Stomach (tissue), 9 donors: ENCODE data around the gene MYL5. TPM values are rescaled to one million over a fixed set of nuclear protein-coding genes. Genes with fewer than 3 reads are reported as not detected.
"Not testable (repeated sequence)": the region's sequence is repeated elsewhere in the genome, so short reads cannot be mapped to it uniquely, and the experiment has no call there.

Experiments
- DNase-seq, 2 donors: peaks; one replicate each; pipeline versions ENCODE4 v3.0.0 to v3.0.0-alpha.2; 2013 to 2019
- H3K27ac ChIP-seq, 5 donors: fragments of 200-600 bp in 4 of 5; sonication (generic) in 4 of 5; one replicate each; pipeline ENCODE4 v1.5.1; 2013 to 2019; ENCODE audit warnings: mild to moderate bottlenecking in 1 of 5, moderate library complexity in 1 of 5
- H3K27me3 ChIP-seq, 3 donors: fragments of 200-600 bp; sonication (generic); one replicate each; pipeline ENCODE4 v1.5.1; 2017 to 2019; ENCODE audit warnings: mixed run types in 1 of 3
- H3K36me3 ChIP-seq, 4 donors: fragments of 200-600 bp; sonication (generic); 1 replicate in 3 of 4; 2 replicates in 1 of 4; pipeline ENCODE4 v1.5.1; 2016 to 2019
- H3K4me1 ChIP-seq, 4 donors: fragments of 200-600 bp; sonication (generic); one replicate each; pipeline ENCODE4 v1.5.1; 2016 to 2019
- H3K4me3 ChIP-seq, 4 donors: fragments of 200-600 bp; sonication (generic) in 3 of 4; one replicate each; pipeline ENCODE4 v1.5.1; 2016 to 2019; ENCODE audit warnings: mild to moderate bottlenecking in 1 of 4
- H3K9me3 ChIP-seq, 4 donors: fragments of 200-600 bp; sonication (generic); one replicate each; pipeline ENCODE4 v1.5.1; 2016 to 2019
- EP300 ChIP-seq: sonication (generic); formaldehyde crosslinking; IDR thresholded peaks from one replicate; pipeline ENCODE4 v1.6.1; 2017; ENCODE audit warnings: antibody characterized with exemption
- POLR2A ChIP-seq, 4 donors: fragments of 450-650 bp; IDR thresholded peaks; one replicate each; pipeline ENCODE4 v1.6.1; 2016; ENCODE audit warnings: antibody characterized with exemption in 4 of 4, control low read depth in 2 of 4, mild to moderate bottlenecking in 1 of 4, moderate library complexity in 1 of 4
- POLR2AphosphoS5 ChIP-seq, 3 donors: sonication (generic); formaldehyde crosslinking; IDR thresholded peaks; one replicate each; pipeline ENCODE4 v1.6.1; 2016; ENCODE audit warnings: antibody characterized with exemption in 3 of 3
- WGBS, 5 donors: extraction: QIAGEN DNeasy Blood & Tissue Kit in 3 of 5; methylation state at CpG; one replicate each; pipeline versions ENCODE4 v1.1.5 to v1.1.7; 2013 to 2018; 5-methylcytosine and 5-hydroxymethylcytosine counted together
- intact Hi-C: fragments of 100-400 bp; cut with DNase I; formaldehyde crosslinking; loops from one replicate; pipeline ENCODE4 v1.15.1; 2023; ENCODE audit warnings: low total_unique reads
- polyA plus RNA-seq, 3 donors: library from polyadenylated mRNA; stranded (reverse); fragments of 200-250 nt; gene quantifications; one replicate each; pipeline ENCODE4 v1.2.3, GENCODE V29; 2013
- total RNA-seq, 5 donors: library from RNA; depleted of rRNA; stranded (reverse); fragments of >200 nt; gene quantifications; one replicate each; pipeline versions ENCODE4 v1.1.0 to v1.2.3, GENCODE V29; 2014 to 2016
- TF ChIP-seq, protein P1 (sequence below), 7 experiments: fragments of 450-650 bp in 4 of 7; fragments of 200-600 bp in 3 of 7; sonication (generic) in 3 of 7; IDR thresholded peaks; one replicate each; pipeline ENCODE4 v1.5.1; 2016 to 2019; ENCODE audit warnings: antibody characterized with exemption in 7 of 7, control low read depth in 2 of 7, mild to moderate bottlenecking in 1 of 7
- donor health status: healthy with polysubstance abuse.
- donor health status: Bipolar disorder and iron deficiency.
- donor health status: healthy.

MYL5 gene
- total and polyA plus RNA-seq, 8 donors: 7.0 to 148 (median 16.2) TPM

DNA sequence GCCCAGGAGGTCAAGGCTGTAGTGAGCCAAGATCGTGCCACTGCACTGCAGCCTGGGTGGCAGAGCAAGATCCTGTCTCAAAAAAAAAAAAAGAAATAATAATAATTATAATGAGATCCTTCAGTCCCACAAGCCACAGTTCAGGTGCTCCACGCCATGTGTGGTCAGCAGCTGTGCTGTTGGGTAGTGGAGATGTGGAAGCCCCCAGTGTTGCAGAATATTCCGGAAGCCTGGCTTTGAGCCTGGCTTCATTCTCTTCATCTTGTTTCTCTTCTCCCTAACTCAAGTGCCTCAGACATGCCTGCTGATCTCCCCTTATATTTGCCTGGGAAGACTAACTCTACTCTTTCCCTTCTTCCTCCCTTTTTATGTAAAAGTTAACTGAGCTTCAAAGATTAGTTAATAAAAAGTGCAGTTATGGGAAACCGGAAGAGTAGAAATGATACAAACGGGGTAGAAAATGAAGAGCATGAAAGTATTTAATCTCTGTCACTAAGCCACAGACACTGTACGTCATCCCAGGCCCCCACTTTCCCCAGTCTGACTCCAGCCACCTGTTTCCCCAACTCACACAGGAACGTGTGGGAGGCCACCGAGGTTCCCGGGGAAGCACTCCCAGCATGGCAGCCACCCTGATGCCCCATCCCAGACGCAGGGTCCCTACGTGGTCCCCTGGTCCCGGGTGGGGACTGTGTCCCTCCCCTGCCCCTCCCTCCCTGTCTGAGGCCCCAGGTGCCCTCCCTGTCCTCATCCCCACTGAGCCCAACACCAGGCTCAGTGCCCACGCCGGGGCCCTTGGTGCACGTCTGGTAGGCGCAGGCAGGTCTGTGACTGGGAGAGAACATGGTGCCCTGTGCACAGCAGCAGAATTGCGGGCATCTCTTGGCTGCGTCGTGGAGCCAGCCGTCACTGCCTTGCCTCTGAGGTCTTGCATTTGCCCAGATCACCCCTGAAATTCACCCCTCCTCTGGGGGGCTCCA lies 55.3 kb downstream of the MYL5 start:
- Histone ChIP-seq H3K9me3 (no peaks in the 10 kb centered on the region), H3K27me3 (no peaks in the 10 kb centered on the region), H3K27ac (no peak overlapping the region), H3K36me3 (peaks cover 35 to 52% (median 37%) of the 10 kb centered on the region in 4 donors), H3K4me1 (peaks cover 7 to 20% (median 14%) of the 10 kb centered on the region in 4 donors), H3K4me3 (no peak overlapping the region)
- intact Hi-C loops: no loop called here
- no peak for DNase-seq
- TF ChIP-seq POLR2AphosphoS5 (IDR thresholded peaks at IDR 0.05): no peak
- no peak for TF ChIP-seq POLR2A (IDR thresholded peaks at IDR 0.05)
- TF ChIP-seq, protein P1, sequence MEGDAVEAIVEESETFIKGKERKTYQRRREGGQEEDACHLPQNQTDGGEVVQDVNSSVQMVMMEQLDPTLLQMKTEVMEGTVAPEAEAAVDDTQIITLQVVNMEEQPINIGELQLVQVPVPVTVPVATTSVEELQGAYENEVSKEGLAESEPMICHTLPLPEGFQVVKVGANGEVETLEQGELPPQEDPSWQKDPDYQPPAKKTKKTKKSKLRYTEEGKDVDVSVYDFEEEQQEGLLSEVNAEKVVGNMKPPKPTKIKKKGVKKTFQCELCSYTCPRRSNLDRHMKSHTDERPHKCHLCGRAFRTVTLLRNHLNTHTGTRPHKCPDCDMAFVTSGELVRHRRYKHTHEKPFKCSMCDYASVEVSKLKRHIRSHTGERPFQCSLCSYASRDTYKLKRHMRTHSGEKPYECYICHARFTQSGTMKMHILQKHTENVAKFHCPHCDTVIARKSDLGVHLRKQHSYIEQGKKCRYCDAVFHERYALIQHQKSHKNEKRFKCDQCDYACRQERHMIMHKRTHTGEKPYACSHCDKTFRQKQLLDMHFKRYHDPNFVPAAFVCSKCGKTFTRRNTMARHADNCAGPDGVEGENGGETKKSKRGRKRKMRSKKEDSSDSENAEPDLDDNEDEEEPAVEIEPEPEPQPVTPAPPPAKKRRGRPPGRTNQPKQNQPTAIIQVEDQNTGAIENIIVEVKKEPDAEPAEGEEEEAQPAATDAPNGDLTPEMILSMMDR (IDR thresholded peaks at IDR 0.05): no peak
- TF ChIP-seq EP300: no peak
- WGBS, 5 donors: 89 to 96% (median 92%) methylated on average over 19 to 20 of the region's 20 CpGs

DNA sequence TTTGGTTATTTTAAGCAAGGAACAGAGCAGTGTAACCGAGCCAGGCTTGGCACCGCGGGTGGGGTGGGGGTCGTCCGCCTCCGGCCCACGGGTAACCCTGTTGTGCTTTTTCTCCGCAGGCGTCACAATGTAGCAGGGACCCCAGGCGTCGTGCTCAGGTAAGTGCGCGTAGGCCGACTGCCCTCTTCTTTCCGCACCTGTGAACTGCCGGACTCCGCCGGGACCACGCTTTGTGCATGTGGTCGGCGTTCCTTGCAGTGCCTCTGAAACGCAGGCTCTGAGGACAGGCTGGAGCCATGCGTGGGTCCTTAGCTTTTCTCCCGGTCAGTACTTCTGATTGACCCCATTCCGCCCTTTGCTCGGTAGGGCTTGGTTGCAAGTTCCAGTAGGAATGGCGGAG lies 56.2 kb downstream of the MYL5 start:
- H3K4me1 ChIP-seq: peaks cover 7 to 20% (median 14%) of the 10 kb centered on the region in 4 donors
- TF ChIP-seq POLR2AphosphoS5 (IDR thresholded peaks at IDR 0.05) (no peak), EP300 (no peak), POLR2A (IDR thresholded peaks at IDR 0.05) (no peak)
- TF ChIP-seq, protein P1 (IDR thresholded peaks at IDR 0.05): no peak
- intact Hi-C loops: no loop called here
- no peak for DNase-seq
- no peaks in the 10 kb centered on the region for H3K9me3 ChIP-seq
- H3K27ac ChIP-seq: no peak overlapping the region
- peaks cover 44 to 61% (median 46%) of the 10 kb centered on the region in 4 donors for H3K36me3 ChIP-seq
- 94 to 99% (median 97%) methylated on average over 22 to 27 of the region's 27 CpGs for WGBS, 5 donors
- H3K4me3 ChIP-seq: no peak overlapping the region
- no peaks in the 10 kb centered on the region for H3K27me3 ChIP-seq

DNA sequence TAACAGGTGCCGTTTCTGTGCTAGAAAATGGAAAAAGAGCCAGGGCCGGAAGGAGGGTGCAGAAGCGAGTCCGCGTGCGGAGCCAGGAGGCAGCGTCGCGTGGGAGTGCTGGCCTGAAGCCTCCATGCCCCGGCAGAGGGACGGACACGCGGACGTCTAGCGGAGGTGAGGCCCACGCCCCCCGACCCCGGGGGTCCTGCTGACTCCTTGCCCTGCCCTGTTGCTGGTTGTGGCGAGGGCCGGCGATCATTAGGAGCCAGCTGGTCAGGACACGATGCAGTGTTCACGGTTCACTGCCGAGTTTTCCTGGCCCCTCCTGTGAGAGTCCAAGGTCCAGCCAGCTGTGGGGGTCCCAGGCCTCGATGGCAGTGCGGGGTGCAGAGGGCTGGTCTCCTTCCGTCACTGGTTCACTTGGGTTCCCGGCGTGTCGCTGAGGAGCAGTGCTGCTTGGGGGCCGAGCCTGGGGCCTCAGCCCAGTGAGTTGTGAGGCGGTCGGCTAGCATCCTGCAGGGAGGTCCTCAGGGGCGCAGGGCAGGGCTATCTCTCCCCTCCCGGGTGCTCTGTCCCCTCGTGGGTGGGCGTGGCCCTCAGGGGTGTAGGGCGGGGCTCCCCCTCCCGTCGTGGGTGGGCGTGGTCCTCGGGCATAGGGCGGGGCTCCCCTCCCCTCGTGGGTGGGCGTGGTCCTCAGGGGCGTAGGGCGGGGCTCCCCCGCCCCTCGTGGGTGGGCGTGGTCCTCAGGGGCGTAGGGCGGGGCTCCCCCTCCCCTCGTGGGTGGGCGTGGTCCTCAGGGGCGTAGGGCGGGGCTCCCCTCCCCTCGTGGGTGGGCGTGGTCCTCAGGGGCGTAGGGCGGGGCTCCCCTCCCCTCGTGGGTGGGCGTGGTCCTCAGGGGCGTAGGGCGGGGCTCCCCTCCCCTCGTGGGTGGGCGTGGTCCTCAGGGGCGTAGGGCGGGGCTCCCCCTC lies 56.9 kb downstream of the MYL5 start:
- 91 to 98% (median 95%) methylated on average over 22 to 54 of the region's 68 CpGs for WGBS, 5 donors
- DNase-seq, H3K4me3 ChIP-seq, intact Hi-C loops, H3K27me3 ChIP-seq, H3K27ac ChIP-seq, H3K9me3 ChIP-seq: not testable (repeated sequence)
- Histone ChIP-seq H3K36me3 (peaks cover 51 to 68% (median 53%) of the 10 kb centered on the region in 4 donors), H3K4me1 (peaks cover 2 to 15% (median 8%) of the 10 kb centered on the region in 4 donors)

Other genes starting within 250 kb of the MYL5 start
- gene ZNF721, start 175.4 kb upstream of the MYL5 start, total RNA-seq: 10 to 100 TPM; 21.1 to 62.9 (median 50.8) TPM
- gene ZNF721, start 175.4 kb upstream of the MYL5 start, polyA plus RNA-seq: 1 to 10 TPM; 8.4 to 9.2 (median 8.7) TPM
- gene PIGG, start 175.3 kb upstream of the MYL5 start, total RNA-seq: 100 to 1,000 TPM in 2 of 5 donors, 10 to 100 TPM in 3; 65.5 to 213 (median 83.0) TPM
- 10 to 100 TPM; 13.0 to 36.7 (median 21.3) TPM for gene PIGG, start 175.3 kb upstream of the MYL5 start, polyA plus RNA-seq
- gene TMEM271, start 98.2 kb upstream of the MYL5 start, total RNA-seq: not detected
- under 1 TPM in 1 of 3 donors, not detected in 2; 0.03 TPM for gene TMEM271, start 98.2 kb upstream of the MYL5 start, polyA plus RNA-seq
- gene PDE6B, start 49.0 kb upstream of the MYL5 start, total RNA-seq: 10 to 100 TPM in 1 of 5 donors, not detected in 4; 12.3 TPM
- gene PDE6B, start 49.0 kb upstream of the MYL5 start, polyA plus RNA-seq: 1 to 10 TPM; 1.1 to 1.8 (median 1.6) TPM
- 100 to 1,000 TPM in 3 of 5 donors, 10 to 100 TPM in 1, 1 to 10 TPM in 1; 8.0 to 842 (median 169) TPM for gene ATP5ME, start 266 bp upstream of the MYL5 start, total RNA-seq
- 100 to 1,000 TPM; 742 to 876 (median 853) TPM for gene ATP5ME, start 266 bp upstream of the MYL5 start, polyA plus RNA-seq
- 10 to 100 TPM in 2 of 5 donors, 1 to 10 TPM in 3; 2.7 to 18.8 (median 9.4) TPM for gene SLC49A3, start 14.6 kb downstream of the MYL5 start, total RNA-seq
- gene SLC49A3, start 14.6 kb downstream of the MYL5 start, polyA plus RNA-seq: 10 to 100 TPM in 2 of 3 donors, 1 to 10 TPM in 1; 8.2 to 15.2 (median 11.4) TPM
- gene PCGF3, start 31.3 kb downstream of the MYL5 start, total RNA-seq: 100 to 1,000 TPM in 2 of 5 donors, 10 to 100 TPM in 3; 45.2 to 140 (median 82.6) TPM
- 10 to 100 TPM; 24.7 to 48.9 (median 24.9) TPM for gene PCGF3, start 31.3 kb downstream of the MYL5 start, polyA plus RNA-seq
- 1 to 10 TPM in 1 of 5 donors, under 1 TPM in 1, not detected in 3; 0.37 to 1.2 TPM for gene CPLX1, start 151.6 kb downstream of the MYL5 start, total RNA-seq
- 1 to 10 TPM; 1.9 to 2.9 (median 2.6) TPM for gene CPLX1, start 151.6 kb downstream of the MYL5 start, polyA plus RNA-seq